GM21576 (cell line): ENCODE results near the gene SCIMP.
"Not testable (repeated sequence)": the region's sequence is repeated elsewhere in the genome, so short reads cannot be mapped to it uniquely, and the experiment has no call there.

Experiments
- ATAC-seq: cut with Tn5 transposase; IDR thresholded peaks from one replicate; pipeline ENCODE4 v1.9.1; 2021; ENCODE audit warnings: mild to moderate bottlenecking, moderate library complexity; ENCODE audit not compliant: unreplicated experiment

Gene SCIMP

DNA sequence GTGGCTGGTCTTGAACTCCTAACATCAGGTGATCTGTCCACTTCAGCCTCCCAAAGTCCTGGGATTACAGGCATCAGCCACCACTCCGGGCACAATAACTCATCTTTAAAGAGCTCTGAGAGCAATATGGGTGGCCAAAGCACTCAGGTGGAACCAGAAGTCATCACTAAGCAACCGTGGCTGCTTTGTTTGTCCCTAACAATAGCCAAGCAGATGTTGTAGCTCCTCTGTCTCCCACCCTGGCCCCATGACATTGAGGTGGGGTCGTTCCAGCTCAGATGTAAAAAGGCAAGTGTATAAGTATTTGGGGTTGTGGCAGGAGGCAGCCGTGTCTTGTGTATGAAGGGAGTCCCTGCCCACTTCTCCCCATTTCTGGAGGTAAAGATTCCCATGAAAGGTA lies 3.7 kb upstream of the SCIMP start:
- ATAC-seq: no peak

DNA sequence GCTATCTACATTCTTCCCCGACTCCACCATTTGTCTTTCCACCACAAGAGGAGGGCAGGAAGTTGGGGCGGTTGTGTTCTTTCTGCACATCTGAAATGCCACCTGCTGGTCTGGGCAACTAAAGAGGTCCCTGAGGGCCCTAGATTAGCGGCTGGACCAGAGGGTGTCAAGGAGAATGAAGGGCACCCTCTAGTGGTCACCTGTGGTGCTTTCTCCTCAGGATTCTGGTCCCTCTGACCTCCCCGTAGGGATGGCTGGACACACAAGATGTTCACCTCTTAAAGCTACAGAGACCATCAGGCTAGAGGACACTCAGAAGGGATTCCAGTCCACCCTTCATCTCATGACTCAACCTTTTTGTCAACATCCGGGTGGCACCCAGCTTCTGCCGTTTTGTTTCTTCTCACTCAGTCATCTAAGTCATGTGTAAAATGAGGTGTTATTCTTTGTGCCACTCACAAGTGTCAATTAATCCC lies 2.9 kb upstream of the SCIMP start:
- no peak for ATAC-seq

GRCh38 chr17:5236938-5237540 lies 2.4 kb upstream of the SCIMP start:
- no peak for ATAC-seq

- ATAC-seq: not testable (repeated sequence)
These were observed 1.2 kb downstream of the SCIMP start for GRCh38 chr17:5233492-5233891.

GRCh38 chr17:5226940-5227878 lies 7.5 kb downstream of the SCIMP start:
- no peak for ATAC-seq

DNA sequence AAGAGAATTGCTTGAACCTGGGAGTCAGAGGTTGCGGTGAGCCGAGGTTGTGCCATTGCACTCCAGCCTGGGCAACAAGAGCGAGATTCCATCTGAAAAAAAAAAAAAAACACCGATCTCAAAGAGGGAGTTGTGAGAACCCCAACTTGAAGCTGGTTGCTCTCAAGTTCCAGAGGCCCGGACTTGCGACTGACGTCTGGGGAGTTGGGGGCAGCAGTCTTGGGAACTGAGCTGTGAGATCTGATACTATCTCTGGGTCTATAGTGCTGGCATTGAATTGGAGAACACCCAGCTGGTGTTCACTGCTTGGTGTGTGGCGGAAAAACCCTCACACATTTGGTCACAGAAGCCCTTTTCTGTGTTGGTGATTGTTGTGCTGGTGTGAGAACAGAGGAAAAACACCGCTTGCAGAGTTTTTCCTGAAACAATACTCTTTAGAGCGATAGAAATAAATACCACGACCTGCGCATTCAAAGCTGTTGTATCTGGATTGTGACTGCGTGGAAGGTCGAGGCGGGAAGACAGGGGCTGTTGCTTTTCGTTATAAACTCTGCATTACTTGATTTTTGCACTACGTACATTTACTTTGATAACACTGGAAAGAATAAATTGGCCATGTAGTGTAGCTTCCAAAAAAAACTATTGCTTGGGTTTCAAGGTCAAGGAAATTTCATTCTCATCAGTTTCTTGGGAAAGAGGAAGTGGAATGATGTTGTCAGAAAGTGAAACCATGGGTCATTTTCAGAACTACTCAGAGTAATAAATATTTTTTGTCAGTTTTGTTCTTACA lies 8.8 kb downstream of the SCIMP start:
- no peak for ATAC-seq

GRCh38 chr17:5221912-5222311 lies 12.7 kb downstream of the SCIMP start:
- not testable (repeated sequence) for ATAC-seq

DNA sequence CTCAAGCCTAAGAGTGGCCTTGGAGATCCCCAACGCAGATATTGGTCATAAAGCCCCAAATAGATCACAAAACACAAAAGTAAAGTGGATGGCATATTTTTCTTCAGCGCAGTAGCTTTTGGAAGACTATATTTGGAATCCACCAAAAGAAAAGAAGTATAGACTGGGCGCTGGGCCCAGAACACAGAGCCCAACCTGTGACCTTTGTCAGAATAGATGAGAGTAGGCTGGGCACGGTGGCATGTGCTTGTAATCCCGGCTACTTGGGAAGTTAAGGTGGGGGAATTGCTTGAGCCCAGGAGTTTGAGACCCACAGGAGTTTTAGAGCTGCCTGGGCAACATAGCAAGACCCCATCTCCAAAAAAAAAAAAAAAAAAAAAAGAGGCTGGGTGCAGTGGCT lies 14.6 kb downstream of the SCIMP start:
- ATAC-seq: no peak

GRCh38 chr17:5219536-5219935 lies 15.1 kb downstream of the SCIMP start:
- ATAC-seq: no peak

GRCh38 chr17:5217562-5217961 lies 17.1 kb downstream of the SCIMP start:
- not testable (repeated sequence) for ATAC-seq

- ATAC-seq: no peak
These were observed 23.2 kb downstream of the SCIMP start for GRCh38 chr17:5211458-5211857.

GRCh38 chr17:5210614-5211252 lies 23.9 kb downstream of the SCIMP start:
- ATAC-seq: peak; percentile 46

- no peak for ATAC-seq
These were observed 24.6 kb downstream of the SCIMP start for GRCh38 chr17:5210091-5210490.

DNA sequence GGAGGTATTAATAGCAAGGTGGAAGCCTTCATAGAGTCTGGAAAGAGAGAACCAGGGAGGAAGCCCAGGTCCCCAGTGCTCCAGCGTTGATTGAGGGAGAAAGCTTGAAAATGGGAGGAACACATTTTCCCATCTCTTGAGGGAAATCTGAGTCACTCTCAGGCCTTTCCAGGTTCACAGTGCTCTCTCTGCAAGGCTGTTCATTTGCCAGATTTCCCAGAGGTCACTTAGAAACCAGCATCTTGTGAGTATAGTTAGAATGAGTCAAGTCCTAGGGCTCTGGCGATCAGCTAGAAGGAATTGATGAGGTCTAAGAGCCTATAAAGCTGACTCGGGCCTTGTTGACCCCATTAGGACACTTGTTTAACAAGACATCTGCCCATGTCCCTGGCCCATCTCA lies 25.3 kb downstream of the SCIMP start:
- ATAC-seq: no peak

DNA sequence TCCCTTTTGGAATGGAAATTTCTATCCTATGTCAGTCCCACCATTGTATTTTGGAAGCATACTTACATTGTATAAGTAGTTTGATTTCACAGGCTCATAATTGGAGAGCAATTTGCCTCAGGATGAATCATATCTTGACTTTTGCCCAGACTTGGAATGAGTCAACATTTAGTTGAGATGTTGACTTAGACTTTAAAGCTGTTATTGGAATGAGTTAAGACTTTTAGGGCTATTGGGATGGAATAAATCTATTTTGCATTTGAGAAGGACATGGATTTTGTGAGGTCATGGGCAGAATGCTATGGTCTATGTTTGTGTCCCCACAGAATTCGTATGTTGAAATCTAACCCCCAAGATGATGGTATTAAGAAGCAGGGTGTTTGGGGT lies 30.8 kb downstream of the SCIMP start:
- no peak for ATAC-seq

GRCh38 chr17:5203178-5203907 lies 31.3 kb downstream of the SCIMP start:
- ATAC-seq: no peak

GRCh38 chr17:5201011-5201410 lies 33.6 kb downstream of the SCIMP start:
- ATAC-seq: no peak

- ATAC-seq: no peak
These were observed 34.3 kb downstream of the SCIMP start for GRCh38 chr17:5200360-5200759.

DNA sequence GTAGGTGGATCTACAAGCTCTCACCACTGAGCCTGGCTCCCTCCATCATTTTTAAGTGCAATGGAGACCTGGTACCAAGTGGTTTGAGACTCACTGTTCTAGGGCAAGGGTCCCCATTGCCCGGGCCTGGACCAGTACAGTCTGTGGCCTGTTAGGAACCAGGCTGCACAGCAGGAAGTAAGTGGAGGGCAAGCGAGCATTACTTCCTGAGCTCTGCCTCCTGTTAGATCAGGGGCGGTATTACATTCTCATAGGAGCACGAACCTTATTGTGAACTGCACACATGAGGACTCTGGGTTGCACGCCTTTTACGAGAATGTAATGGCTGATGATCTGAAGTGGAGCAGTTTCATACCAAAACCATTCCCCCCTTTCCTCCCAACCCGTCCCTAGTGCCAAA lies 36.2 kb downstream of the SCIMP start:
- no peak for ATAC-seq

DNA sequence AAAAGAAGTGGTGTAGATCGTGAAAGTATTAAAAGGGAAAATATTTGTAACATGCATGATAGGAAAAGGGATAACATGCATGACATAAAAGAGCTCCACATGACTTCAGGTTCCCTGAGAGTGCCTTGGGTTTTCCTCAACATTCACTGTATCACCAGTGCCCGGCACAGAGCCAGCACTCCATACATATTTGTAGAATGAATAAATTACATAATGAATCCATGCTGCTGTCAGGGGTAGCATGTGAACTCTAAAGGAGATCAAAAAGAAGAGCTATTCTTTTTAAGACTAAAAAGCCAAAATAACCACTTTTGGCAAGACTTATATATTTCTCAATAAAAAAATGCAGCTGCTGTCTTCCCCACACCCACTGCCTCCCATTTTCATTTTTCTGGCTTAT lies 40.3 kb downstream of the SCIMP start:
- no peak for ATAC-seq
